Measurements from ENCODE around the gene CREBBP.
"Not testable (repeated sequence)": the region's sequence is repeated elsewhere in the genome, so short reads cannot be mapped to it uniquely, and the experiment has no call there.

Gene CREBBP

GRCh38 chr16:3880623-3881498 is at the start of gene CREBBP:
CREBBP (minus strand) TSS chr16:3880713; CDS start chr16:3879916, 797 bp downstream.
- peak; percentile 74 for DNase-seq (ENCODE audit: low read depth)
- no peak for TF ChIP-seq CTCF (conservative IDR thresholded peaks at IDR 0.05; ENCODE audit: control insufficient read depth, insufficient read depth, low read depth, low read length)
- H3K4me3 ChIP-seq (ENCODE audit: control insufficient read depth, low read depth, low read length) = peak within 1 kb of the TSS; percentile 87

- not testable (repeated sequence) for DNase-seq (ENCODE audit: low read depth); H3K4me3 ChIP-seq (ENCODE audit: control insufficient read depth, low read depth, low read length)
Measured at GRCh38 chr16:3927147-3927546, 46.6 kb upstream of the CREBBP start.

- DNase-seq (ENCODE audit: low read depth) = no peak
Measured at GRCh38 chr16:3924763-3925162, 44.2 kb upstream of the CREBBP start.

GRCh38 chr16:3922241-3922640 is 41.7 kb upstream of the CREBBP start:
- TF ChIP-seq CTCF (conservative IDR thresholded peaks at IDR 0.05; ENCODE audit: control insufficient read depth, insufficient read depth, low read depth, low read length) = no peak
- no peak overlapping the region for H3K4me3 ChIP-seq (ENCODE audit: control insufficient read depth, low read depth, low read length)
- DNase-seq (ENCODE audit: low read depth) = no peak

More at GRCh38 chr16:3924763-3925162, 44.2 kb upstream of the CREBBP start:
- no peak overlapping the region for H3K4me3 ChIP-seq (ENCODE audit: control insufficient read depth, low read depth, low read length)
- no peak for TF ChIP-seq CTCF (conservative IDR thresholded peaks at IDR 0.05; ENCODE audit: control insufficient read depth, insufficient read depth, low read depth, low read length)

GRCh38 chr16:3920206-3920605 is 39.7 kb upstream of the CREBBP start:
- no peak for TF ChIP-seq CTCF (conservative IDR thresholded peaks at IDR 0.05; ENCODE audit: control insufficient read depth, insufficient read depth, low read depth, low read length)
- no peak for DNase-seq (ENCODE audit: low read depth)
- H3K4me3 ChIP-seq (ENCODE audit: control insufficient read depth, low read depth, low read length) = no peak overlapping the region

- TF ChIP-seq CTCF (conservative IDR thresholded peaks at IDR 0.05; ENCODE audit: control insufficient read depth, insufficient read depth, low read depth, low read length) = no peak
- DNase-seq (ENCODE audit: low read depth) = no peak
- no peak overlapping the region for H3K4me3 ChIP-seq (ENCODE audit: control insufficient read depth, low read depth, low read length)
Measured at GRCh38 chr16:3919413-3919812, 38.9 kb upstream of the CREBBP start.

- DNase-seq (ENCODE audit: low read depth) = no peak
- TF ChIP-seq CTCF (conservative IDR thresholded peaks at IDR 0.05; ENCODE audit: control insufficient read depth, insufficient read depth, low read depth, low read length) = no peak
- no peak overlapping the region for H3K4me3 ChIP-seq (ENCODE audit: control insufficient read depth, low read depth, low read length)
Measured at GRCh38 chr16:3915426-3916260, 35.1 kb upstream of the CREBBP start.
